NK-92 (cell line): ENCODE measurements around the gene SYT2.
"Not testable (repeated sequence)": the region's sequence is repeated elsewhere in the genome, so short reads cannot be mapped to it uniquely, and the experiment has no call there.

ENCODE experiments used
- DNase-seq: peaks from one replicate; lab custom pipeline; 2025; ENCODE audit not compliant: unreplicated experiment; lab: John Stamatoyannopoulos, UW

SYT2 gene

DNA sequence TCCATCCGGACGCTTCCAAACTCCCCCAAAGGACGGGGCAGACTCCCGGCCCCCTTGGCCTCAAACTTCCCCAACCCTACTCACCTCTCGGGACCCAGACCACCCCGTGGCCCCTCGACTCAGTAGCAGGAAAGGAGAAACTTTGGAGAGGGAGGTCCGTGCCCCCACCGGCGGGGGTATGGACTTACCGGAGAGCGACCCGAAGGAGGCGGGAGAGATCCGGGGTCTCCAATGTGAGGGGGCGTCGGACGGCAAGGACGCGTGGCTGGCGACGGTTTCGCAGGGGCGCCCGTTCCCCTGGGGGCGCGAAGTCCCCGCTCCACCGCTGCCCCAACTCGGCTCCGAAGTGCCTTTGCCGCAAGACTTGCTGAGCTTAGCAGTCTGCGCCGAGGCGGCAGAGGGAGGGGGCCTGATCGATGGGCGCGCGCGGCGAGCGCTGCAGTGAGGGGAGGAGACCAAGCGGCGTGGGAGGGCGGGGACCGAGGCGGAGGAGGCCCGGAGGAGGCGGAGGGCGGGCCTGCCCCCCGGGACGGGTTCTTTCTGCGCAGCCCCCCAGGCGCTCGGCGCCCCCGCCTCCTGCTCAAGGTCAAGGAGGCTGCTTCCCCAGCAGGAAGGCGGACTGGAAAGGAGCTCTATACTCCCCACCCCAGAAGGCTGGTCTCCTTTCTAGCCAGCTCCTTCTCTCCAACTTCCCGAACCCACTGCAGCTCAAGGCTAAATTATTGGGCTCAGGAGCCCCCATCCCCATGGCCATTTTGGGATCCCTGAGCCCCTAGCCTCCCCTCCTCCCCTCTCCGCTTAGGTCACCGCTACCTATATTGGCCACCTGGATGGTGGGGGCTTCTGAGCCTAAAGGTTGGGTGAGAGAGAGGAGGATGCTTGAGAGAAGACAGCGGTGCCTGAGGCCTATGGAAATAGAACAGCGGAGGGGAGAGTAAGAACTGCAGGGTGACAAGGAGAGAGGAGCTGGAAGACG, at the start of gene SYT2:
SYT2 (minus strand) TSS at position 385 of the 976 bp plus-strand sequence. CDS start 104,682 bp downstream, outside the sequence.
- DNase-seq = no peak

DNA sequence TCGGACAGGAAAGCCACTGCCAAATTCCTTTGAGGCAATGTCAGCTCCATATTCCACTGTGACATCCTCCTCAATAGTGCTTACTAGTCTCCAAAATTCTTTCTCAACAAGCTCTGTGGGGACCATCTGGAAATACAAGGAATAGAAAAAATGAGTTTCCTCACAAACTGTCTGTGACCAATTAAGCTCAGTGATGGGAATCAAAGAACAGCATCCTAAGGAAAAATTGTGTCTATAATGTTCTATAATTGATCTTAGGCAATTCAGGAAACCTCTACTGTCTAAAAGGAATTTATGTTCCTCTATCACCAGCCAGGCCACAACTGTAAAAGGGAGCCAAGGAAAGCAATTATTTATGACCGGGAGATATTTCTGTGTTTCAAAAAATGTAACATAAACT, 46.1 kb upstream of the SYT2 start:
- no peak for DNase-seq

- DNase-seq = no peak
Observed at GRCh38 chr1:202754293-202754692, 44.0 kb upstream of the SYT2 start.

DNA sequence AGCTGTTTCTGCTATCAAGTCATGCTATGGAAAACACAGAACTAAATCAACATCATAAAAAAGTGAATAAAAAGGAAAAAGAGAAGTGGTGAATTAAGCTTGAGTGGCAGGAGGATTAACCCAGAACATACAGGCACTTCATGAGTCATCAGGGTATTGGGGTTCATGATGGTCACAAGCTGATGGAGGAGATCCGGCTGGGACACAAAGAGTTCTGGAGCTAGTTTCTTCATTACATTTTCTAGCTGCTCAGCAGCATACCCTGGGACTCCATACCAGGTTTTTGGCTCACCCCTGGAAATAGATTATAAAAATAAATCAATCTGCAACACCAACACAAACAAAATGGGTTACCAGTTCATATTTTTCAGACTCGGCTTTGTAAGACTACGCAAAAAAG, 42.5 kb upstream of the SYT2 start:
- DNase-seq = no peak

DNA sequence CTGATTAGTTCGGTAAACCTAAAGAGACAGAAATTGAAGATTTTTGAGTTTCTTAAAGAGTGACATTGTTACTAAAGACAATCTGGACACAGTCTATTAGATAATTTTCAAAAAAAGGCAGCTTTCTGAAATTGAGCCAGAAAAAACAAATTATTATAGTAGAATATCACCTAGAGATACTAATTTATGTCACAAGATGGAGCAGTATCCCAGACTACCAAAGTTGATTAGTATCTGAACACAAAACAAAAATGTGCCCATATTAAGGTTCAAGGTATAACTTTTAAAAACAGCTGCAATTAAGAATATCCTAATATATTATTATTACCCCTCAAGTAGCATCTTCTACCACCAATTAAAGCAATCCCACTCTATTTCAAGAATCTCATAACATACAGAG, 40.5 kb upstream of the SYT2 start:
- DNase-seq = no peak

GRCh38 chr1:202750024-202750423, 39.8 kb upstream of the SYT2 start:
- DNase-seq = no peak

GRCh38 chr1:202745323-202745888, 35.2 kb upstream of the SYT2 start:
- DNase-seq = no peak

- DNase-seq = not testable (repeated sequence)
Observed at GRCh38 chr1:202744770-202745169, 34.5 kb upstream of the SYT2 start.

DNA sequence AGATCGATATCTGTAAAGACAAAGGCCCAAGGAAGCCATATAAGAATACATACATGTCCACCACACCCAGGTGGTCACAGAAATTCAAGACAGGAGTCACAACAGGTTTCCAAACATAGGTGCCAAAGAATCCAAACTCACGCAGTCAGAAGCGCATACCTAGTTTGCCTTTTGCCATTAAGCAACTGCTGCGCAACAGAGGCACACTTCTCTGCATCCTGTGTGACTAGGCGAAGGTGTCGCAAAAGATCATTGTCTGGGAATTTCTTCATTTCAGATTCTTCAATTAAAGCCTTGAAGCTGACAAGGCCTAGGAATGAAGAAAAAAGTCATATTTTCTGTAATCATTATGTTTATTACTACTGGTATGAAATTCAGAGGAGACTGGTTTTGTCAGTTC, 32.2 kb upstream of the SYT2 start:
- DNase-seq = no peak

DNA sequence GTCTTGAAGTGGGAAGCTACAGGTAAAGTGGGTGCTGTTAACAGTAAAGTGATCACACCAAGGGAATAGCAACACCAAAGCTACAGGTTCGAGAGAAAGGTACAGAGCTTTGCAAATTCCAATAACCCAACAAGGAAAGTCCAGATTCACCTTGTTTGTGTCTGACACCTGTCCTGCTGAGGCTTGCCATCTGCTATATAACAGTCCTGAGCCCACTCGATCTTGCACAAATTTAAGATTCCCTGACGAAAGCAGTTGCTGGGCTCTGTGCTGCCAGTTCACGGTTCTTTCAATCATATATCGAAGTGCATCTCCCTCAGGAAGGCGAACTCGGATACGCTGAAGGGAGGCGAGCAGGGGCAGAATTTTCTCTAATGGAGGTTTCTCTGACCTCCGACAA, 23.0 kb upstream of the SYT2 start:
- DNase-seq = no peak

DNA sequence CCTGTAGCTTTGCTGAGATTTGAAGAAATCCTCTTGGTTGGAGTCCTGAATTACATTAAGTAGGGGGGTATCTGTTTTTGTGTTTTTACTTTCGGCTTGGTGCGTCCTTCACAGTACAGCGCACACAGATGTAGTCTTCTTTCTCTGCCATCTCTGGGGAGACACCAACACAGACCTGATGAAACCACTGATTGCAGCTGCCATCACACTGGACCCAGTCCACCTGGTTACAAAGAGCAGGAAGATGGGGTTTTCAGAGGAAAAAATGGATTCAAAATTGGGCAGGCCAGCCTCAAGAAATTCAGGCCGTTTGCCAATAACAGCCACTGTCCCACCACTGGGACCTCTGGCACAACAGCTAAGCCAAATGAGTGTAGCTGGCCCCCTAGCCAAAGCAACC, 18.7 kb upstream of the SYT2 start:
- no peak for DNase-seq

GRCh38 chr1:202725526-202725925, 15.3 kb upstream of the SYT2 start:
- DNase-seq = no peak

DNA sequence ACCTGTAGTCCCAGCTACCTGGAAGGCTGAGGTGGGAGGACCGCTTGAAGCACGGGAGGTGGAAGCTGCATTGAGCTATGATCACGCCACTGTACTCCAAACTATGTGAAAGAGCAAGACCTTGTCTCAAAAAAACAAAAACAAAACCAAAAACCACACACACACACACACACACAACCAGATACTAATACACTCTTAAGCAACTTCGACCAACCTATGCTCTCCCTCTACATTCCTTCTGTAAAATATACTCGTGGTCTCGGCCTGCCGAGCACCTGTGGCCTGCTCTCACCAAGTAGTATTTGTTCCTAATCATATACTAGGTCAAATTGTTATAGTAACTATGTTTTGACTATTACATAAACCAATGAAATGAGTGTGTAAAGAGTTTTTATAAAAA, 13.5 kb upstream of the SYT2 start:
- DNase-seq = no peak

GRCh38 chr1:202723046-202723445, 12.8 kb upstream of the SYT2 start:
- DNase-seq = not testable (repeated sequence)

GRCh38 chr1:202716654-202717053, 6.4 kb upstream of the SYT2 start:
- no peak for DNase-seq

- not testable (repeated sequence) for DNase-seq
Observed at GRCh38 chr1:202714202-202714601, 3.9 kb upstream of the SYT2 start.

DNA sequence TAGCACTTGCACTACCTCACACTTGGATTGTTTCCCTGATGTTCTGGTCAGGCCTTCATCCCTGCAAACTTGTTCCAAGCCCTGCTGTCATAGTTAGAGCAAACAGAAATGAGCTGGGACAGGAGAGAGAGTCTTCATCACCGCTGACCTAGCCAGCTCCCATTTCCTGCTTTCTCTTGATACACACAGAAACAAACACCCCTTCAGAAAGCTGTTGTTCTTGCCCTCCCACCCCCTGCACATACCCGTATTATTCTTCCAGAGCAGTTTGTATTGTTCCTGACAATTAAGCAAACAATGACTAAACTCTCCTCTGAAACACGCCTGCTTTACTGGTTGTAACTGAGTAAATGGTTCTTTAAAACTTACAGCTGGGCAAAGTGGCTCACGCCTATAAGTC, 2.9 kb upstream of the SYT2 start:
- DNase-seq = no peak

DNA sequence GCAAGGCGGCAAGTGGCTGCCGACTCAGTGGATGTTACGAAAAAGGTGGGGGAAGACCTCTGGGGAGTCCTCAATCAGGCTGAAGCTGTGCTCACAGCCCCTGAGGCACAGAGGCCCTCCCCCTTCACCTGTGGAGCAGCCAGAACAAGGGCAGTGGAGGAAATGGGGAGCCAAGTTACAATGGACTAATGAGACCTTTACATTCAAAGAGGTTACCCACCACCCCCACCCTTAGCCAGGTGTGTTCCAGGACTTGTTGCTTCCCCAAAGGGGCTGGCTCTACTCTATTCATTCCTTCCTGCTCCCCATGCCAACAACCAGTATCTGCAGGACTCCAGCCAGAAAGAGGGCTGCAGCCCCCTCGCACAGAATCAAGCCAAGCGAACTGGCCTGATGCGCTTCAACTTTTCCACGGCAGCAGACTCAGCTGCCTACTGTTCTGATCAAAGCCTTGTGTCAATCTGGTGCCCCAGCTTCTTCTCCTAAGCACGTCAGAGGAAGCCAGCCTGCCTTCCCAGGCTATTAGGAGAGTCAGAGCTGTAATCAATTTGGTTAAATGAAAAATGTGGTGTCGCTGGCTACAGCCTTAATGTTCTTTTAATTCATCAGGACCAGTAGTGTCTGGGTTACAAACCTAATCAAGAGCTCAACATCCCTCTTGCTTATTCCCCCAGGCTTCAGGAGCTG, 1.8 kb upstream of the SYT2 start:
- DNase-seq = no peak

- DNase-seq = no peak
Observed at GRCh38 chr1:202709276-202710041, 795 bp downstream of the SYT2 start.

- DNase-seq = no peak
Observed at GRCh38 chr1:202708456-202709275, 1.6 kb downstream of the SYT2 start.
